HUDEP-2 (cell line): ENCODE measurements around the gene UBE2K.
"Not testable (repeated sequence)": the region's sequence is repeated elsewhere in the genome, so short reads cannot be mapped to it uniquely, and the experiment has no call there.

Source experiments
- DNase-seq, 76 experiments: peaks; one replicate each; lab custom pipeline; 2025; ENCODE audit not compliant: unreplicated experiment in 76 of 76; lab: John Stamatoyannopoulos, UW

The UBE2K gene, protein sequence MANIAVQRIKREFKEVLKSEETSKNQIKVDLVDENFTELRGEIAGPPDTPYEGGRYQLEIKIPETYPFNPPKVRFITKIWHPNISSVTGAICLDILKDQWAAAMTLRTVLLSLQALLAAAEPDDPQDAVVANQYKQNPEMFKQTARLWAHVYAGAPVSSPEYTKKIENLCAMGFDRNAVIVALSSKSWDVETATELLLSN

DNA sequence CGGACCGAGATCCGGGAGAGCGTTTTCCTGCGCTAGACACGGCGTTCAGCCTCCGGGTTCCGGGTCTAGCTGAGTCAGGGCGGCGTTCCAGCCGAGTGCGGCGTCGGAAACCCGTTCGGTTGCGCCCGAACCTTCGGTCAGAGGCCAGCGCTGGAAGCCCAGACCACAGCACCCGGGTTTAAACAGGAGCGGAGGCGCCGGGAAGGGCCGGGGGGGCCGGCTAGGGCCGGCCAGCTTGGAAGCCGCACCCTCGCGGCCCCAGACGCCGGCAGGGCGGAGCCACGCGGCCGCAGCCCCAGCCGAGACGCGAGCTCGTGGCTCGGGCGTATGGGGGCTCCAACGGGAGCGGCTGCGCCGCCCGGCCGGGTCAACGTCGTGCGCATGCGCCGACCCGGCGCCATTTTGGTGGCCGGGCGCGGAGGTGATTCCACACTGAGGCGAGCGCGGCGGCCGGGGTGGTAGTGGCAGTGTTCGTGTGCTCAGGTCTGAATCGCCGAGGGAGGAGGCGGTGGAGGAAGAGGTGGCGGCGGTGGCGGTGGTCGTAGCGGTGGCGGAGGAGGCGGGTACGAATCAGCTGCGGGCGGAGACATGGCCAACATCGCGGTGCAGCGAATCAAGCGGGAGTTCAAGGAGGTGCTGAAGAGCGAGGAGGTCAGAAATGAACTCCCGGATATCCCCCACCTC lies at the start of gene UBE2K:
TSS of gene UBE2K (plus strand) at position 397 of the 684 bp plus-strand sequence. CDS start at position 589, 192 bp downstream.
- peak in 75 of 76 experiments; percentile 14 to 88 (median 76) for DNase-seq

DNA sequence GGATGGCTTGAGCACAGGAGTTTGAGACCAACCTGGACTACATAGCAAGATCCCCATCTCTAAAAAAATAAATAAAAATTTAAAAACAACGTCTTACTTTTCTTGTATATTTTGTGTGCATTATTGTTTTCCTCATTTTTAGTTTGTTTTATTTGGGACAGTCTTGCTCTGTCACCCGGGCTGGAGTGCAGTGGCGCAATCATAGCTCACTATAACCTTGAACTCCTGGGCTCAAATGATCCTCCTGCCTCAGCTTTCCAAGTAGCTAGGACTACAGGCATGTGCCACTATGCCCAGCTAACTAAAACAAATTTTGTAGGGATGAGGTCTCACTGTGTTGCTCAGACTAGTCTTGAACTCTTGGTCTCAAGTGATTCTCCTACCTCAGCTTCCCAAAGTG lies 49.7 kb upstream of the UBE2K start:
- DNase-seq: no peak

DNA sequence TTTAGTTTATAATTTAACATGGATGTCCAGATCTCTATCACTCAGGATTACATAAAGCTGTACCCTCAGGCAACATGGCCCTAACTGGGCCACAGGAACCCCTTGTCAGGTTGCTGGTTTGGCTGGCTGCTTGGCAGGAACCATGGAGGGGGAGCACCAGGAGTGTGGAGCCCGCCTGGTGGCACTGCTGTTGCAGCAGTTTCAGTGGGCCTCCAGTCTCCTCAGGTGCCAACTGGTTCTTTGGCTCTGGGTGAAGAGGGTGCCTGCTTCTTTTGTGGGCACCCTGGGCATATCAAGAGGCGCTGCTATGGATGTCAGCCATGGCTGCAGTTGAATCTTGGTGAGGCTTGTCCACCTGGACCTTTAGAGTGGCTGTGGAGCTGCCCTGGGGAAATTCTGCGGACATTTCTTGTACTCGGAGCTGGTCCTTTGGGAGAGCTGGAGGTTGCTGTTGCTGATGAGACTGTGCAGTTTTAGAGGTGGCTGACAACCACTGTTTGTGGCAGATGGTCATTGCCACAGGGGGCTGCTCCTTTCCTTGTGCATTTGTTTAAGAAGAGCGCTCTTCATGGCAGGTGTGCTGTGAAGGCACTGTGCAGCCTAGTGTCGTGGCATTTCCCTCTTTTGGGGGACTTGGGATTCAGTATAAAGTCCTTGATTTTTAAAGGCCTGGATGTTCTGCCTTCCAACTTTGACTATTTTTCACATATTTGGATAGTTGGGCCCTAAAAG lies 48.9 kb upstream of the UBE2K start:
- DNase-seq: no peak

DNA sequence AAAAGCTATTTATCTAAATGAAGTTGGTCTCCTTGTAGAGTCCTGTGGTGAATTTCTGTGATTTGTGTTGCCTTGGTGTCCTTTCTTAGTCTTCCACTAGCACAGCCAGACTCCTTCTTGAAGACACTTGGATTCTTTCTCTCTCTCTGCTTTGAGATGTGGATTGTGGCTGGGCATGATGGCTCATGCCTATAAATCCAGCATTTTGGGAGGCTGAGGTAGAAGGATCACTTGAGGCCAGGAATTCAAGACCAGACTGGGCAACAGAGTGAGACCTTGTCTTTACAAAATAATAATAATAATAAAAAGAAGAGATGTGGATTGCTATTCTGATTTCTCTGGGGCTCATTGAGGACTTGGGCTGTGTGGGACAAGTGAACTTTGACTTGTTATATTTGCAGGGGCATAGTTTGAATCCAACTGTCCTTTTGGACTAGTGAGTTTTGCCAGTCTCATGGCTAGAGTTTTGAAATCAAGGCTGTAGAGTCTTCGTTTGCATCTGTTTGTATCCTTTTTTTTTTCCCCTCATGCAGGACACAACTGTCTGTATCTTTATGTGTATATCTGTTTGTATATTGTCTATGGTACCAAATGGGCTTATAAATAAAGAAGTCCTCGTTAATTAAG lies 48.2 kb upstream of the UBE2K start:
- no peak for DNase-seq

DNA sequence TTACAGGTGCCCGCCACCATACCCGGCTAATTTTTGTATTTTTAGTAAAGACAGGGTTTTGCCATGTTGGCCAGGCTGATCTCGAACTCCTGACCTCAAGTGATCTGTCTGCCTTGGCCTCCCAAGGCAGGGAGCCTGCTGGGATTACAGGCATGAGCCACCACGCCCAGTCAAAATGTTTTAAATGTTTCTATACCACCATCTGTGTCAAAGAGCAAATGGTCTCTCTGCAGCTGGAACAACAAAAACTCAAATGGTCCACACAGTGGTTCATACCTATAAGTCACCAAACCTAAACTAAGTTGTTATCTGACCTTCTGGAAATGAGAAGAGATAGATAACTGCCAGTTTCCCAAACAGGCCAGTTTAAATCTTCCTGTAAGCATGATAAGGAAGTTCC lies 46.4 kb upstream of the UBE2K start:
- not testable (repeated sequence) for DNase-seq

DNA sequence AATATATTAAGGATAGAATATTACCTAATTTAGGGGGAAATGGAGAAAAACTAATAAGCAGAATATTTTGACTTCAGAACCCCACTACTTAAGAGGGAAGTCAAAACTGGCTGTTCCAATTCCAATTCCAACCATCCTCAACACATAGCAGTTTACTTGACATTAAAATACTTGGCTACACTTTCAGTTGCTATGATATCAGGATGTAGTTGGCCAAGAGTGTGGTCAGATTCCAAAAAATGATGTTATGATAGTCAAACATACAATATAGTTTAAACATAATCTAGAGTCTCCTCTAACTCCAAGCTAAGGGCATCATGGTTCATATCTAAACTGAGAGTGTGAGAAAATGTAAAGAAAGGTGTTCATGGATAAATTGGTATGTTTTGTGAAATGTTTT lies 42.7 kb upstream of the UBE2K start:
- DNase-seq: no peak

DNA sequence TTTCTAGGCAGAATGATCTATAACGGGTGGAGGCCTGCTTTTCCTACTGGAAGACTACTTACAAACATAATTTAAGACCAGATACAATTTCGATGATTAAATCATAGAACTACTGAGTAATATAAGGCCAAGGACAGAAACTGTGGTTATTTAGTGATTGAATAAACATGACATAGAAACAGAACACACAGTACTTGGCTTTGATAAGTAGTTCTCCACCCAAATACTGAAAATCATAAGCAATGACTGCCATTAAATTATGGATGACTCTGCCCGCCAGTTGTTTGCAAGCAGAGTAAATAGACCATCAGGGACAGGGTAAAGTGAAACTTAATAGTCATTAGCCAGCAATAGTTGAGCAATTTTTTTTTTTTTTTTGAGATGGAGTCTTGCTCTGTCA lies 42.1 kb upstream of the UBE2K start:
- DNase-seq: no peak

DNA sequence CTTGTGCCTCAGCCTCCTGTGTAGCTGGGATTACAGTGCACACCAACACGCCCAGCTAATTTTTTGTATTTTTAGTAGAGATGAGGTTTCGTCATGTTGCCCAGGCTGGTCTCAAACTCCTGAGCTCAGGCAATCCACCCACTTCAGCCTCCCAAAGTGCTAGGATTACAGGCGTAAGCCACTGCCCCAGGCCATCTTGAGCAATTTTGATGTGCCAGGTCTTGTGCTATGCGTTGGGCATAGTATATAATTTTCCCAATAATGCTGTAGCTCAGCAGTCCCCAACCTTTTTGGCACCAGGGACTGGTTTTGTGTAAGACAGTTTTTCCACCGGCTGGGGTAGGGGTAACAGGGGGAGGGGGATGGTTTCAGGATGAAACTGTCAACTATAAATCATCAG lies 41.3 kb upstream of the UBE2K start:
- DNase-seq: not testable (repeated sequence)

DNA sequence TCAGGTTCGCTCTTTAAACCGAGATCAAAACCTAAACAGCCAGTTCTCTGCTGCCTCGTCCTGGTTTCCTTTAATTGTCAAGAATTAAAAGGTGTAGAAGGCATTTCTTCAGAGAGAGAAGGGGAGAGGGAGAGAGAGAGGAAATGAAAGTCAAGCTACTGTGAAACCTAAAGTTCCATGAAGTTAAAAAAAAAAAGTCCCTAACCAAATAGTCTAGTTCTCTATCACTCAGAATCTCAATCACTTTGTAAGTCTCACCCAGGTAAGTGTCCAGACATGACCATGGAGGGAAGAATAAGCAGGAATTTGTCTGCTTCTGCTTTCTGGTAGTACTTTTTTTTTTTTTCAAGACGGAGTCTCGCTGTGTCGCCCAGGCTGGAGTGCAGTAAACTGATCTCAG lies 40.5 kb upstream of the UBE2K start:
- no peak for DNase-seq

DNA sequence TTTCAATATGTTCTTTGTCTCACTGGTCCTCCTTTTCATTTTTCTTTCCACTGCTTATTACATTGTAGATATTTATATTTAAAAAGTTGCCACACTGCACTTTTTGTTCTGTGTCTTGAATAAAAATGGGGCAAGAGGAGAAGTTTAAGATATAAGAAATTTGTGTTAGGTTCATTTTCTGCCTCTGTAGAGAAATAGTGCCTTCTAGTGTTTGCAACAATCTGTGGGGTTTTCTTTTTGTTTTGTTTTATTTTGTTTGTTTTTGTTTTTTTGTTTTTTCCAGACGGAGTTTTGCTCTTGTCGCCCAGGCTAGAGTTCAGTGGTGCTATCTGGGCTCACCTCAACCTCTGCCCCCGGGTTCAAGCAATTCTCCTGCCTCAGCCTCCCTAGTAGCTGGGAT lies 39.2 kb upstream of the UBE2K start:
- no peak for DNase-seq

DNA sequence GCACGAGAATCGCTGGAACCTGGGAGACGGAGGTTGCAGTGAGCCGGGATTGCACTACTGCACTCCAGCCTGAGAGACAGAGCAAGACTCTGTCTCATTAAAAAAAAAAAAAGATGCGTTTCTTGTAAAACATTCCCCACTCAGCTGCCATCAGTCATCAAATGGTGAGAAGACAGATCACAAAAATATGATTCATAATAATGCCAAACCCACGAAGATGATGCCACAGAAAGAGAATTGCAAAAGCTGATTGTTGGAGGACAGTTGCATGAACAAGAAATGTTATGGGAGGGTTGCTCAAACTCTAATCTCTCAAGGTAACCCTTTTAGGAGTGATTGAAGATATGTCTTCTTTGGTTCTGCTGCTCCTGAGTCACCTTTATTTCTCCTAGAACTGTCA lies 37.9 kb upstream of the UBE2K start:
- no peak for DNase-seq

DNA sequence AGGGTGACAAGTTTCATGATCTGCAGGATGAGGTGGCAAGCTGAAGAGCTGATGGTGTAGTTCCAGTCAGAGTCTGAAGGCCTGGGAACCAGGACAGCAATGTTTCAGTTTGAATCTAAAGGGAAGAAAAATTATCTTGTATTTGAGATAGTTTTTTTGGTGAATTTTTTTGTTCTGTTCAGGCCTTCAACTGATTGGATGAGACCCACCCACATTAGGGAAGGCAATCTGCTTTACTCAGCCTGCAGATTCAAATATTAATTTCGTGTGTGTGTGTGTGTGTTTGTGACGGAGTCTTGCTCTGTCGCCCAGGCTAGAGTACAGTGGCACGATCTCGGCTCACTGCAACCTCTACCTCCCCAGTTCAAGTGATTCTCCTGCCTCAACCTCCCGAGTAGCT lies 37.2 kb upstream of the UBE2K start:
- no peak for DNase-seq

DNA sequence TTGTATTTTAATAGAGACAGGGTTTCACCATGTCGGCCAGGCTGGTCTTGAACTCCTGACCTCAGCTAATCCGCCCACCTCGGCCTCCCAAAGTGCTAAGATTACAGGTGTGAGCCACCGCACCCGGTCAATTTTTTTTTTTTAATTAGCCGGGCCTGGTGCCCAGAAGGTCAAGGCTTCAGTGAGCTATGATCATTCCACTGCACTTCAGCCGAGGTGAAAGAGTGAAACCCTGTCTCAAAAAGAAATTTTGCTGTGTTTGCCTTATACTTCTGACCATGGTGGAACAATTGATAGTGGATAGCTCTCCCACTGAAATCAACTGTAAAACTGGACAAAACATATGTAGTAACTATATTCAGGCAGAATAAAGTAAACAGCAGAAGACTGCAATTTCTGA lies 35.3 kb upstream of the UBE2K start:
- DNase-seq: no peak

DNA sequence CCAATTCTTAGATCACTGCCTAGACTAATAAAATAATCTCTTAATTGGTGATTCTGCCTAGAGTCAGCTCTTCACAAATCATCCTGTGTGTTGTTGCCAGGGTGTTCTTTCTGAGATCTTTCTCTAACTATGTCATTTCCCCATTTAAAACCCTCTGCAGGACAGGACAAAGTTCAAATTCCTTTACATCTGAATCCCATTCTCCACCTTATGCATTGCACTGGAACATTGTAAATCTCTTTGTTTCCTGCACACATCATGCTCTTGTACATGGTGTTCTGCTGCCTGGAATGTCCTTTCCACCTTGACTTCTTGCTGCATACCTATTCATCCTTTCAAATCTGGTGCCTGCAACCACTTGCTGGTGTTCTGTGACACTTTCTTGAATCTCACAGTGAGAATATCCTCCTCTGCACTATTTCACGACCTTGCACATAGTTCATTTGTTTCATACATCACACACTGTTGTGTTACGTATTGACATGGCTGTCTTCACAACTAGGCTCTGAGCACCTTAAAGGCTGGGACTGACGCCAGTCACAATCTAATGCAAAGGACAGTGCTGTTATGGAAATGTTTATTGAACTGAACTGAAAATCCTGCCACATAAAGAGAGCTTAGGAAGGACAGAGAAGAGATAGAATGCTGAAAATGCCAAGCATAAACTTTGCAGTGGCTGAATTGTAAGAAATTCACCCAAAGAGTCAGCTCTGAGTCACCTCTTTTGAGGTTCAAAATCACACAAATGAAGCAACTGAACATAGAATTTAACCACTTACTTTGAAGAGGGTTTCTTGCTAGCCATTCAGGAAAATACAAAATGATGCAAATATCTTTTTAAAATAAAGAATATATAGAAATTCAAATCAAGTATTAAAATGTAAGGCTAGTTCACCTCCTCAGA lies 32.9 kb upstream of the UBE2K start:
- DNase-seq: no peak

DNA sequence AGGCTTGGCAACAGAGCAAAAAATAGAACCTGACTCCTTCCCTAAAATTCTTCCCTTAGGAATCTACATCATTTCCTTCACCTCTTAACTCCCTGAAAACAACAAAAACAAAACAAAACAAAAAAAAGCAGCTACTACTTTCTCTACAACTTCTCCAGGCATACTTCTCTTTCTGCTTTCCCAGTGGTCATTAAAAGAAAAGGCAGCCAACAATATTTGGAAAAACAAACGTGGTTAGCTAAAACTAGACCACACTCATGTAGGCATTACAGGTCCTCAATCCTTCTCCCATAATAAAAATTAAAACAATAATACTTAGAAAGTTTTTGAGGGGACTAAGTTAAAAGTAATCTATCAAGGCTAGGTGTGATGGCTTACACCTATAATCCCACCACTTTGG lies 30.2 kb upstream of the UBE2K start:
- no peak for DNase-seq

DNA sequence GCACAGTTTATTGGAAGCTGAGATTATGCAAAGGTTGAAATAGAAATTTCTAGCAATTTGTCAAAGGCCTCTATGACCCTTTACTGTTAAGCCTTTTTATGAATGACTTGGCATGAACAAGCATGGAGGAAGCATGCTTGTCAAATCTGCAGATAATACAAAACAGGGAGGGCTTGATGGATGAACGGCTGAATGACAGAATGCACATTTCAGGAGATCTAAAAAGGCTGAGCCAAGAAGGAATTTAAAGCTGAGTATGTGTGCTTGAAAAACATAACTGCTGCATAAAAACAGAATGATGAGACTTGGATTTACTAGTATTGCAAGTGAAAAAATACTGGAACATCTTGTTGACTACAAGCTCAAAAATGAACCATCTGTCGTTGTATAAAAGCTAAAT lies 29.0 kb upstream of the UBE2K start:
- no peak for DNase-seq

DNA sequence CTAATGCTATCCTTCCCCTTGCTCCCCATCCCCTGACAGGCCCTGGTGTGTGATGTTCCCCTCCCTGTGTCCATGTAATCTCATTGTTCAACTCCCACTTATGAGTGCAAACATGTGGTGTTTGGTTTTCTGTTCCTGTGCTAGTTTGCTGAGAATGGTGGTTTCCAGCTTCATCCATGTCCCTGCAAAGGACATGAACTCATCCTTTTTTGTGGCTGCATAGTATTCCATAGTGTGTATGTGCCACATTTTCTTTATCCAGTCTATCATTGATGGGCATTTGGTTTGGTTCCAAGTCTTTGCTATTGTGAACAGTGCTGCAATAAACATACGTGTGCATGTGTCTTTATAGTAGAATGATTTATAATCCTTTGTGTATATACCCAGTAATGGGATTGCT lies 27.6 kb upstream of the UBE2K start:
- DNase-seq: not testable (repeated sequence)

DNA sequence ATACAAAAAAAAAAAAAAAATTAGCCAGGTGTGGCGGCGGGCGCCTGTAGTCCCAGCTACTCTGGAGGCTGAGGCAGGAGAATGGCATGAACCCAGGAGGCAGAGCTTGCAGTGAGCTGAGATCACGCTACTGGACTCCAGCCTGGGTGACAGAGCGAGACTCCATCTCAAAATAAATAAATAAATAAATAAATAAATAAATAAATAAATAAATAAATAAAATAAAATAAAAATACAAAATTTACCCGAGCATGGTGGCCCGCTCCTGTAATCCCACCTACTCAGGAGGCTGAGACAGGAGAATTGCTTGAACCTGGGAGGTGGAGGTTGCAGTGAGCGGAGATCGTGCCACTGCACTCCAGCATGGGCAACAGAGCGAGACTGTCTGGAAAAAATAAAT lies 22.3 kb upstream of the UBE2K start:
- DNase-seq: not testable (repeated sequence)

DNA sequence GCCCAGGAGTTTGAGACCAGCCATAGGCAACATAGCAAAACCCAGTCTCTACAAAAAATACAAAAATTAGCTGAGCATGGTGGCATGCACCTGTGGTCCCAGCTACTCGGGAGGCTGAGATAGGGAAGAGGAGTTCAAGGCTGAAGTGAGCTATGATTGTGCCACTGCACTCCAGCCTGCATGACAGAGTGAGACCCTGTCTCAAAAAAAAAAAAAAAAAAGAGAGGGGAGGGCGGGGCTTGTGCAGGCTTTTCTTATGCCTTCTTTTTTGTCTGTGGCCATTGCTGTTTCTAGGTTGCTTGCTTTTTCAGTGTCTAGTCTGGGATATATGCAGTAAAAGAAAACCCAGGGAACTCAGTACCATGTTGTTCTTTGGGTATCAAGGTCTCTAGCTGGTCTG lies 16.9 kb upstream of the UBE2K start:
- not testable (repeated sequence) for DNase-seq

DNA sequence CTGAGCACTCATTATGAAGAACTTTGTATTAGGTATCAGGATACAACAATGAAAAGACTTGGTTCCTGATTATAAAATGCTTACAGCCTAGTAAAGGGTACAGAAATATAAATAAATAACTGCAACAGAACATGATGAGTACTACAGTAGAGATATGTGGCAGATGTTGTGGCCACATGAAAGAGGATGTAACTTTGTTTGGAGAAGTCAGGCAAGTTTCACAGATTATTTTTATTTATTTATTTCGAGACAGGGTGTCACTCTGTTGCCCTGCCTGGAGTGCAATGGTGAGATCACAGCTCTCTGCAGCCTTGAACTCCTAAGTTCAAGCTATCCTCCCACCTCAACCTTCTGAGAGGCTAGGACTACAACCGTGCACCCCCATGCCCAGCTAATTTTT lies 15.8 kb upstream of the UBE2K start:
- no peak for DNase-seq

DNA sequence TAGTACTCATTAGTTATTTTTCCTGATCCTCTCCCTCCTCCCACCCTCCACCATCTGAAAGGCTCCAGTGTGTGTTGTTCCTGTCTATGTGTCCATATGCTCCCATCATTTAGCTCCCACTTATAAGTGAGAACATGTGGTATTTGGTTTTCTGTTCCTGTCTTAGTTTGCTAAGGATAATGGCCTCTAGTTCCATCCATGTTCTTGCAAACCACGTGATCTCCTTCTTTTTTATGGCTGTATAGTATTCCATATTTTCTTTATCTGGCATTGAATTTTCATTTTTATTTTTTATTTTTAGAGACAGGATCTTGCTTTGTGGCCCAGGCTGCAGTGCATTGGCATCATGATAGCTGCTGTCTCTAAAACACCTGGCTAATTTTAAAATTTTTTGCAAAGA lies 11.9 kb upstream of the UBE2K start:
- DNase-seq: no peak
